GM12878 (cell line): Measurements from ENCODE around the gene DCLK2. TPM values are rescaled to one million over a fixed set of nuclear protein-coding genes. Genes with fewer than 3 reads are reported as not detected.
A peak's percentile ranks its signal among the peaks of the same experiment; 100 is the strongest.

ENCODE experiments used
- ATAC-seq: fragments of 200-7000 bp; cut with Tn5 transposase; 3 replicates; pipeline ENCODE4 v1.9.1; 2020; ENCODE audit warnings: mild to moderate bottlenecking, moderate library complexity
- BruUV-seq: library from RNA; stranded (reverse); fragments of 400-500 nt; replicated peaks from 2 replicates; lab custom pipeline; 2021; lab: Mats Ljungman, UMichigan
- CTCF ChIA-PET: fragments of 300-600 bp; sonication (Branson Sonifier 250); formaldehyde crosslinking; extraction: SDS; loops from one replicate; lab custom pipeline; 2021; ENCODE audit warnings: inconsistent platforms; lab: Yijun Ruan, JAX
- POLR2A ChIA-PET: fragments of 350-600 bp; formaldehyde crosslinking; extraction: SDS; loops from one replicate; lab custom pipeline; 2021; ENCODE audit warnings: inconsistent platforms; lab: Charles Lee
- RAD21 ChIA-PET: fragments of 300-600 bp; sonication (Branson Sonifier 250); formaldehyde crosslinking; loops from one replicate; lab custom pipeline; 2023; ENCODE audit warnings: antibody characterized with exemption; ENCODE audit not compliant: unreplicated experiment; lab: Charles Lee
- SMC1A ChIA-PET: fragments of 300-600 bp; sonication (Branson Sonifier 250); formaldehyde crosslinking; loops from one replicate; lab custom pipeline; 2023; ENCODE audit not compliant: unreplicated experiment, uncharacterized antibody; lab: Charles Lee
- DNase-seq: peaks from one replicate; pipeline ENCODE4 v3.0.0-alpha.2; 2011; ENCODE audit warnings: low read depth, low spot score
- FAIRE-seq: peaks from 3 replicates; lab custom pipeline; 2011; peaks lifted over from hg19 to GRCh38; lab: Jason Lieb, UNC
- H2AFZ ChIP-seq: 2 replicates; pipeline ENCODE4 v1.6.0; 2011; ENCODE audit warnings: low read depth, low read length, control low read depth; ENCODE audit not compliant: control insufficient read depth
- H3K27ac ChIP-seq: 2 replicates; pipeline ENCODE4 v1.5.1; 2011; ENCODE audit warnings: control low read depth; ENCODE audit not compliant: control insufficient read depth, insufficient read depth
- H3K27me3 ChIP-seq, 2 experiments: replicated peaks in 1 of 2; 2 replicates each; pipeline versions ENCODE4 v1.6.0 to v1.6.1; 2011; ENCODE audit warnings: low read length in 1 of 2; ENCODE audit not compliant: control insufficient read depth in 2 of 2, insufficient read depth in 2 of 2
- H3K36me3 ChIP-seq, 2 experiments: 2 replicates each; pipeline ENCODE4 v1.5.1; 2011; ENCODE audit warnings: low read length in 1 of 2; ENCODE audit not compliant: control insufficient read depth in 2 of 2, insufficient read depth in 2 of 2
- H3K4me1 ChIP-seq: 2 replicates; pipeline ENCODE4 v1.6.1; 2011; ENCODE audit warnings: mild to moderate bottlenecking, low read length, moderate library complexity, mixed read lengths; ENCODE audit not compliant: control insufficient read depth, insufficient read depth
- H3K4me2 ChIP-seq: 2 replicates; pipeline ENCODE4 v1.6.0; 2011; ENCODE audit warnings: control low read depth; ENCODE audit not compliant: control insufficient read depth, insufficient read depth
- H3K4me3 ChIP-seq: fragments of 200-600 bp; sonication (generic); 2 replicates; pipeline ENCODE4 v1.5.1; 2016
- H3K79me2 ChIP-seq: 2 replicates; pipeline ENCODE4 v1.6.0; 2011; ENCODE audit warnings: low read length; ENCODE audit not compliant: control insufficient read depth, insufficient read depth
- H3K9ac ChIP-seq: 2 replicates; pipeline ENCODE4 v1.8.0; 2011; ENCODE audit warnings: low read length, control low read depth, mixed read lengths; ENCODE audit not compliant: control insufficient read depth, insufficient read depth
- H3K9me3 ChIP-seq: replicated peaks from 3 replicates; pipeline ENCODE4 v1.5.1; 2011; ENCODE audit warnings: mild to moderate bottlenecking, low read length; ENCODE audit not compliant: control insufficient read depth, insufficient read depth
- H4K20me1 ChIP-seq: 2 replicates; pipeline ENCODE4 v1.6.0; 2011; ENCODE audit not compliant: control insufficient read depth, insufficient read depth
- ATF2 ChIP-seq: IDR thresholded peaks from 2 replicates; pipeline ENCODE4 v1.6.1; 2012; ENCODE audit warnings: low read length, inconsistent platforms
- BCL11A ChIP-seq: IDR thresholded peaks from 2 replicates; pipeline ENCODE4 v1.6.1; 2011; ENCODE audit warnings: low read depth, low read length
- JUNB ChIP-seq: IDR thresholded peaks from 2 replicates; pipeline ENCODE4 v1.6.1; 2016; ENCODE audit warnings: antibody characterized with exemption, mild to moderate bottlenecking
- MXI1 ChIP-seq: fragments of 150-350 bp; IDR thresholded peaks from 2 replicates; pipeline ENCODE4 v1.6.1; 2011; ENCODE audit warnings: low read depth, mild to moderate bottlenecking, inconsistent platforms, low read length, improper control_type of control experiment
- NFIC ChIP-seq: IDR thresholded peaks from 2 replicates; pipeline ENCODE4 v1.6.1; 2012; ENCODE audit warnings: low read depth, mild to moderate bottlenecking, inconsistent platforms, low read length, moderate library complexity
- RUNX3 ChIP-seq: IDR thresholded peaks from 2 replicates; pipeline ENCODE4 v1.6.1; 2012; ENCODE audit warnings: low read length, inconsistent platforms
- ZBTB40 ChIP-seq: fragments of 450-650 bp; IDR thresholded peaks from 2 replicates; pipeline ENCODE4 v1.6.1; 2016; ENCODE audit warnings: mild to moderate bottlenecking, moderate library complexity, borderline replicate concordance
- WGBS: methylation state at CpG from one replicate; pipeline ENCODE4 v1.1.6; 2016; ENCODE audit warnings: low lambda C conversion rate; ENCODE audit not compliant: insufficient replicate concordance, insufficient coverage; ENCODE audit errors: missing lambda C conversion rate; 5-methylcytosine and 5-hydroxymethylcytosine counted together
- in situ Hi-C: fragments of 300-500 bp; cut with MboI; formaldehyde crosslinking; loops from 9 replicates; pipeline ENCODE4 v1.14.3; 2018; ENCODE audit warnings: mixed read lengths
- intact Hi-C: fragments of 100-400 bp; cut with micrococcal nuclease; formaldehyde crosslinking; loops from one replicate; pipeline ENCODE4 v1.14.2; 2022; ENCODE audit not compliant: unreplicated experiment
- polyA plus RNA-seq, 11 experiments: library from polyadenylated mRNA; depleted of rRNA in 4 of 11; unstranded in 6 of 11; stranded (reverse) in 5 of 11; fragments of >200 nt; fragmentation: Nextera tagmentation in 4 of 11; fragmentation: Illumina TruSeq in 1 of 11; extraction: Ambion mirVana in 4 of 11; extraction: Trizol in 1 of 11; gene quantifications; 1 replicate in 1 of 11; 2 replicates in 10 of 11; pipeline versions ENCODE4 v1.2.1 to v1.2.3, GENCODE V29; 2011 to 2016; ENCODE audit warnings: inconsistent platforms in 2 of 11, missing spikeins in 2 of 11, low read depth in 1 of 11
- total RNA-seq, 4 experiments: library from RNA; depleted of rRNA in 3 of 4; stranded (reverse); fragments of >200 nt in 3 of 4; fragmentation: Illumina TruSeq in 1 of 4; extraction: Trizol in 1 of 4; gene quantifications; 2 replicates each; pipeline versions ENCODE4 v1.2.1 to v1.2.3, GENCODE V29; 2013 to 2021

Gene DCLK2
- total and polyA plus RNA-seq, 10 of the 15 experiments (the other 5 are each of a cell fraction or from before 2014, with no cell fraction given): not detected

GRCh38 chr4:150139297-150139865, 61.1 kb downstream of the DCLK2 start:
- FAIRE-seq (no peak), DNase-seq (no peak), ATAC-seq (peak; percentile 58)
- in situ Hi-C loops (no loop called here), intact Hi-C loops (no loop called here)
- TF ChIP-seq JUNB (peak; percentile 9; the same call in 1 of the 2 replicates), ZBTB40 (no peak), MXI1 (no peak), BCL11A (peak; percentile 58; the same call in 1 of the 2 replicates), RUNX3 (peak; percentile 93), NFIC (0 out of 2 replicates have a peak, but pooled peaks have one; percentile 33), ATF2 (0 out of 2 replicates have a peak, but pooled peaks have one; percentile 25)
- SMC1A ChIA-PET: no interaction called here
- Histone ChIP-seq H2AFZ (no peak overlapping the region), H3K9me3 (no peaks in the 10 kb centered on the region), H3K27ac (no peak overlapping the region), H3K4me3 (no peak overlapping the region), H3K36me3 (no peaks in the 10 kb centered on the region), H3K9ac (no peak overlapping the region), H3K4me1 (no peaks in the 10 kb centered on the region), H4K20me1 (no peaks in the 10 kb centered on the region), H3K4me2 (no peak overlapping the region), H3K79me2 (no peaks in the 10 kb centered on the region), H3K27me3 (no peaks in the 10 kb centered on the region; a peak in 1 of 4 replicates)
- RAD21 ChIA-PET: no interaction called here
- POLR2A ChIA-PET: no interaction called here
- CTCF ChIA-PET: no interaction called here
- 14% methylated on average over 4 of the region's 4 CpGs for WGBS
- BruUV-seq: no TSS peak
